ENCODE results near the gene CARS1.

GRCh38 chr11:3089236-3090061 lies 32.2 kb upstream of the CARS1 start:
- TF ChIP-seq YY1 (IDR thresholded peaks at IDR 0.05; ENCODE audit: insufficient read depth, insufficient read length): no peak
- no peak for TF ChIP-seq ZNF274 (IDR thresholded peaks at IDR 0.05; ENCODE audit: low read depth, low read length)
- no peak for TF ChIP-seq SUZ12 (IDR thresholded peaks at IDR 0.05; ENCODE audit: extremely low read depth, insufficient read depth, insufficient read length)

All from NT2/D1 (cell line).